OCI-LY1 (cell line): ENCODE results near the gene TIGD2.

Experiments
- H2AFZ ChIP-seq: fragments of 200-600 bp; sonication (generic), shearing (Covaris generic); 2 replicates; pipeline ENCODE4 v1.6.0; 2014; ENCODE audit warnings: antibody characterized with exemption, mild to moderate bottlenecking, low read length
- H3F3A ChIP-seq: fragments of 200-600 bp; sonication (generic), shearing (Covaris generic); 2 replicates; pipeline ENCODE4 v1.6.0; 2014; ENCODE audit warnings: mild to moderate bottlenecking, antibody characterized with exemption, low read length, moderate library complexity; ENCODE audit not compliant: insufficient read depth
- H3K27ac ChIP-seq: fragments of 200-600 bp; sonication (generic); 2 replicates; pipeline ENCODE4 v1.5.1; 2014; ENCODE audit warnings: low read length, mixed run types, mild to moderate bottlenecking, low read depth; ENCODE audit not compliant: poor library complexity, severe bottlenecking
- H3K27me3 ChIP-seq: fragments of 200-600 bp; sonication (generic); 2 replicates; pipeline ENCODE4 v1.6.0; 2014; ENCODE audit warnings: antibody characterized with exemption, mild to moderate bottlenecking, low read length, moderate library complexity; ENCODE audit not compliant: insufficient read depth
- H3K36me3 ChIP-seq: fragments of 200-600 bp; sonication (generic); 2 replicates; pipeline ENCODE4 v1.6.1; 2014; ENCODE audit warnings: mild to moderate bottlenecking, antibody characterized with exemption, low read length, moderate library complexity, mixed read lengths; ENCODE audit not compliant: insufficient read depth
- H3K4me1 ChIP-seq: fragments of 200-600 bp; sonication (generic); 2 replicates; pipeline ENCODE4 v1.5.1; 2014; ENCODE audit warnings: mild to moderate bottlenecking, low read length, moderate library complexity; ENCODE audit not compliant: insufficient read depth, severe bottlenecking
- H3K4me2 ChIP-seq: fragments of 200-600 bp; sonication (generic), shearing (Covaris generic); 2 replicates; pipeline ENCODE4 v1.6.1; 2014; ENCODE audit warnings: low read length
- H3K4me3 ChIP-seq: fragments of 200-600 bp; sonication (generic); 2 replicates; pipeline ENCODE4 v1.5.1; 2014; ENCODE audit warnings: low read length, low read depth, mild to moderate bottlenecking, mixed read lengths; ENCODE audit not compliant: poor library complexity, severe bottlenecking
- H3K79me2 ChIP-seq: fragments of 200-600 bp; shearing (Covaris generic); 2 replicates; pipeline ENCODE4 v1.6.1; 2016; ENCODE audit warnings: mixed run types, low read length, mixed read lengths; ENCODE audit not compliant: insufficient read depth
- H3K9ac ChIP-seq: fragments of 200-600 bp; sonication (generic), shearing (Covaris generic); 2 replicates; pipeline ENCODE4 v1.6.1; 2014; ENCODE audit warnings: mild to moderate bottlenecking, low read length, mixed read lengths
- H3K9me2 ChIP-seq: fragments of 200-600 bp; sonication (generic), shearing (Covaris generic); 2 replicates; pipeline ENCODE4 v1.6.1; 2014; ENCODE audit warnings: low read depth, mild to moderate bottlenecking, low read length, mixed read lengths
- H3K9me3 ChIP-seq: fragments of 200-600 bp; shearing (Covaris generic); 2 replicates; pipeline ENCODE4 v1.6.1; 2014; ENCODE audit warnings: low read length, mixed read lengths
- H4K20me1 ChIP-seq: fragments of 200-600 bp; sonication (generic), shearing (Covaris generic); 2 replicates; pipeline ENCODE4 v1.6.0; 2016; ENCODE audit warnings: mild to moderate bottlenecking, low read length; ENCODE audit not compliant: insufficient read depth
- CTCF ChIP-seq: fragments of 200-600 bp; sonication (generic), shearing (Covaris generic); IDR thresholded peaks from 2 replicates; pipeline ENCODE4 v1.5.1; 2017; ENCODE audit warnings: mild to moderate bottlenecking, antibody characterized with exemption, low read length, moderate library complexity, mixed read lengths
- EZH2 ChIP-seq: fragments of 200-600 bp; sonication (generic), shearing (Covaris generic); IDR thresholded peaks from 2 replicates; pipeline ENCODE4 v1.8.0; 2017; ENCODE audit warnings: borderline replicate concordance, mixed run types, mild to moderate bottlenecking, antibody characterized with exemption, low read length, moderate library complexity, mixed read lengths

Gene TIGD2

GRCh38 chr4:89161841-89162240, 50.5 kb downstream of the TIGD2 start:
- H3K9me2 ChIP-seq, result no peaks in the 10 kb centered on the region
- H3K4me3 ChIP-seq, result no peak overlapping the region
- H3K27me3 ChIP-seq, result no peaks in the 10 kb centered on the region
- no peak overlapping the region for H2AFZ ChIP-seq
- H3K79me2 ChIP-seq, result no peaks in the 10 kb centered on the region
- H3K4me2 ChIP-seq, result no peak overlapping the region
- no peaks in the 10 kb centered on the region for H3K36me3 ChIP-seq
- TF ChIP-seq EZH2 (no peak), CTCF (no peak)
- H4K20me1 ChIP-seq, result no peaks in the 10 kb centered on the region
- H3K4me1 ChIP-seq, result no peaks in the 10 kb centered on the region
- no peak overlapping the region for H3K9ac ChIP-seq
- no peak overlapping the region for H3K27ac ChIP-seq
- no peaks in the 10 kb centered on the region for H3F3A ChIP-seq
- H3K9me3 ChIP-seq, result no peaks in the 10 kb centered on the region

GRCh38 chr4:89162496-89162895, 51.2 kb downstream of the TIGD2 start:
- Histone ChIP-seq H3K4me3 (no peak overlapping the region), H3K9ac (no peak overlapping the region), H3K4me2 (no peak overlapping the region), H3K27me3 (no peaks in the 10 kb centered on the region), H3K36me3 (no peaks in the 10 kb centered on the region), H3K79me2 (no peaks in the 10 kb centered on the region), H4K20me1 (no peaks in the 10 kb centered on the region), H3K4me1 (no peaks in the 10 kb centered on the region), H3F3A (no peaks in the 10 kb centered on the region), H3K9me3 (no peaks in the 10 kb centered on the region), H3K9me2 (no peaks in the 10 kb centered on the region), H2AFZ (no peak overlapping the region), H3K27ac (no peak overlapping the region)
- TF ChIP-seq CTCF (no peak), EZH2 (no peak)

GRCh38 chr4:89162987-89163386, 51.7 kb downstream of the TIGD2 start:
- TF ChIP-seq CTCF, result no peak
- no peak for TF ChIP-seq EZH2

More at GRCh38 chr4:89162987-89163386, 51.7 kb downstream of the TIGD2 start:
- Histone ChIP-seq H3K9me3 (no peaks in the 10 kb centered on the region), H3F3A (no peaks in the 10 kb centered on the region), H3K4me3 (no peak overlapping the region), H3K9me2 (no peaks in the 10 kb centered on the region), H3K4me1 (no peaks in the 10 kb centered on the region), H3K4me2 (no peak overlapping the region), H3K9ac (no peak overlapping the region), H3K79me2 (no peaks in the 10 kb centered on the region), H4K20me1 (no peaks in the 10 kb centered on the region), H2AFZ (no peak overlapping the region), H3K27me3 (no peaks in the 10 kb centered on the region), H3K27ac (no peak overlapping the region), H3K36me3 (no peaks in the 10 kb centered on the region)
